ENCODE results near the gene MADD. TPM values are rescaled to one million over a fixed set of nuclear protein-coding genes. Genes with fewer than 3 reads are reported as not detected.

MADD gene
- total and polyA plus RNA-seq, 11 donors = 22.6 to 60.6 (median 40.2) TPM

DNA sequence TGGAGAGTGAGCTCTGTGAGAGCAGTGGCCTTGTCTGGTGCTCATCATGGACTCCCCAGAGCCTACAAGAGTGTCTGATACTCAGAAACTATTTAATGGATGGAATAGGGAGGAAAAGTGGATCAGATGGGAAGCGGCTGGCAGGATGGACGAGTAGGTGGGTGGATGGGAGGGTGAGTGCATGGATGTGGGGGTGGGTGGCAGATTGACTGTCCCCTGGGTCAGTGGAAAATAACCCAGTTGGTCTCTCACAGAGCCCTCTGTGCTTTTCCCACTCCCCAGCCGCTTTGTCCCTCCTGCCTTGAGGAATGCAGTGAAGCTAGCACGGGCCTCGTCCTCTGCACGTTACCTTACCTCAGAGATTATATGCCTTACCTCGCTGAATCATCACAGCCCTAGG is 102.5 kb downstream of the MADD start:
- Histone ChIP-seq H3K4me3 (no peak overlapping the region), H3K4me1 (peaks cover 0 to 20% (median 0%) of the 10 kb centered on the region in 12 donors), H3K9me3 (no peaks in the 10 kb centered on the region), H3K36me3 (peaks cover 0 to 44% (median 0%) of the 10 kb centered on the region in 9 donors), H3K27ac (no peak overlapping the region), H3K27me3 (no peaks in the 10 kb centered on the region)
- intact Hi-C loops (cut with DNase I) = loop anchor here in 8 of 10 donors (5.0 to 10.0 kb wide), 5 partner anchors 35 to 482 kb away; partner anchors contain the start of gene SLC39A13 (in 6 of the 8)
- WGBS, 4 donors = 71 to 81% (median 74%) methylated on average over 7 of the region's 7 CpGs
- DNase-seq = no peak
- TF ChIP-seq CTCF (IDR thresholded peaks at IDR 0.05) = no peak
- no peak for TF ChIP-seq POLR2A (IDR thresholded peaks at IDR 0.05)
- no peak for ATAC-seq

GRCh38 chr11:47373876-47374719 is 104.2 kb downstream of the MADD start:
- TF ChIP-seq CTCF (IDR thresholded peaks at IDR 0.05) = peak; percentile 87 to 98 (median 96)
- TF ChIP-seq POLR2A (IDR thresholded peaks at IDR 0.05) = no peak
- Histone ChIP-seq H3K36me3 (peaks cover 0 to 36% (median 0%) of the 10 kb centered on the region in 9 donors), H3K4me1 (peaks cover 0 to 25% (median 0%) of the 10 kb centered on the region in 12 donors), H3K4me3 (peak overlapping the region in 1 of 12 donors; percentile 70), H3K9me3 (no peaks in the 10 kb centered on the region), H3K27ac (peak overlapping the region in 3 of 12 donors; percentile 12 to 96 (median 26)), H3K27me3 (no peaks in the 10 kb centered on the region)
- WGBS, 4 donors = 30 to 47% (median 44%) methylated on average over 14 to 19 of the region's 19 CpGs
- ATAC-seq (peak; percentile 44 to 86 (median 76)), DNase-seq (peak; percentile 83 to 92 (median 85))
- intact Hi-C loops (cut with DNase I) = loop anchor here (1.0 to 10.0 kb wide), 12 partner anchors 33 to 481 kb away; partner anchors contain the start of gene SLC39A13 (in 8 of the 10)

DNA sequence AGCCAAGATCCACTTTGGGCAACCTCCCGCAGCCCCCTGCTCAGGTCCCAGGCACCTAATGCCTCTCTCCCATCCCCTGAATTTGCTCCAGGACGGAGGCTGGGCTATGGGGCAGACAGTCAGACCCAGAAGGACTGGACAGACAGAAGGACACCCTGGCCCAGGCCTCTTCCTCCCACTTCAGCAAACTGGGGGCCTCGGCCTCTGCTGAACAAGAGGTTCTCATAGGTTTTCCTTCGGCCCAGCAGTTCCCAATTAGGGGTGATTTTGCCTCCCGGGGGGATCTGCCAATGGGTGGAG is 104.7 kb downstream of the MADD start:
- Histone ChIP-seq H3K27me3 (no peaks in the 10 kb centered on the region), H3K27ac (peak overlapping the region in 1 of 12 donors; percentile 96), H3K4me1 (peaks cover 0 to 21% (median 0%) of the 10 kb centered on the region in 12 donors), H3K36me3 (peaks cover 0 to 36% (median 0%) of the 10 kb centered on the region in 9 donors), H3K4me3 (peak overlapping the region in 1 of 12 donors; percentile 70), H3K9me3 (no peaks in the 10 kb centered on the region)
- ATAC-seq = no peak
- no peak for DNase-seq
- 81 to 90% (median 84%) methylated on average over 3 to 5 of the region's 5 CpGs for WGBS, 4 donors
- intact Hi-C loops (cut with DNase I) = loop anchor here (1.0 to 10.0 kb wide), 12 partner anchors 32 to 480 kb away; partner anchors contain the start of gene SLC39A13 (in 8 of the 10)
- TF ChIP-seq POLR2A (IDR thresholded peaks at IDR 0.05) (no peak), CTCF (IDR thresholded peaks at IDR 0.05) (no peak)

- H3K4me1 ChIP-seq = peaks cover 0 to 21% (median 0%) of the 10 kb centered on the region in 12 donors
- peak overlapping the region in 6 of 12 donors; percentile 3 to 70 (median 45) for H3K4me3 ChIP-seq
- no peaks in the 10 kb centered on the region for H3K27me3 ChIP-seq
- DNase-seq = no peak
- 72 to 98% (median 85%) methylated on average over 8 of the region's 8 CpGs for WGBS, 4 donors
- intact Hi-C loops (cut with DNase I) = loop anchor here in 9 of 10 donors (2.0 to 10.0 kb wide), 9 partner anchors 32 to 480 kb away; partner anchors contain the start of gene SLC39A13 (in 2 of the 9)
- H3K27ac ChIP-seq = peak overlapping the region in 1 of 12 donors; percentile 96
- no peak for ATAC-seq
- no peaks in the 10 kb centered on the region for H3K9me3 ChIP-seq
- TF ChIP-seq POLR2A (IDR thresholded peaks at IDR 0.05) = no peak
- TF ChIP-seq CTCF (IDR thresholded peaks at IDR 0.05) = no peak
- peaks cover 0 to 36% (median 0%) of the 10 kb centered on the region in 9 donors for H3K36me3 ChIP-seq
Observed at GRCh38 chr11:47375020-47375419, 105.1 kb downstream of the MADD start.

Measured in heart left ventricle (tissue), 16 donors.